HepG2 (cell line): ENCODE data around the gene NFATC2. TPM values are rescaled to one million over a fixed set of nuclear protein-coding genes. Genes with fewer than 3 reads are reported as not detected.
A peak's percentile ranks its signal among the peaks of the same experiment; 100 is the strongest.

Experiments used
- ATAD3A ChIP-seq: sonication (generic); formaldehyde crosslinking; IDR thresholded peaks from 2 replicates; pipeline ENCODE4 v1.4.0; 2020; ENCODE audit warnings: missing genetic modification reagents
- CHD2 ChIP-seq: IDR thresholded peaks from 2 replicates; pipeline ENCODE4 v1.6.1; 2011; ENCODE audit warnings: low read depth, low read length, improper control_type of control experiment
- HMG20A ChIP-seq: IDR thresholded peaks from 2 replicates; pipeline ENCODE4 v1.6.1; 2016; ENCODE audit warnings: borderline replicate concordance
- NFYC ChIP-seq: IDR thresholded peaks from 2 replicates; pipeline ENCODE4 v1.6.1; 2016; ENCODE audit warnings: missing genetic modification reagents, missing compliant biosample characterization
- SP140L ChIP-seq: sonication (generic); formaldehyde crosslinking; IDR thresholded peaks from 2 replicates; pipeline ENCODE4 v1.4.0; 2020; ENCODE audit warnings: missing genetic modification reagents, borderline replicate concordance
- SPEN ChIP-seq: sonication (generic); formaldehyde crosslinking; IDR thresholded peaks from 2 replicates; pipeline ENCODE4 v1.5.1; 2020; ENCODE audit warnings: low read depth, mild to moderate bottlenecking, missing genetic modification reagents
- TCF12 ChIP-seq, 2 experiments: fragments of 450-650 bp in 1 of 2; sonication (generic) in 1 of 2; formaldehyde crosslinking in 1 of 2; IDR thresholded peaks; 2 replicates each; pipeline versions ENCODE4 v1.6.1 to v1.8.0; 2017 to 2022; ENCODE audit warnings: antibody characterized with exemption in 1 of 2, mild to moderate bottlenecking in 1 of 2, missing genetic modification reagents in 1 of 2, moderate library complexity in 1 of 2
- U2AF2 ChIP-seq: fragments of 200-400 bp; formaldehyde crosslinking; IDR thresholded peaks from 2 replicates; pipeline ENCODE4 v1.6.1; 2017; ENCODE audit warnings: low read depth, mild to moderate bottlenecking, low read length
- ZBTB8A ChIP-seq: sonication (generic); formaldehyde crosslinking; IDR thresholded peaks from 2 replicates; pipeline ENCODE4 v1.4.0; 2020; ENCODE audit warnings: mild to moderate bottlenecking, low read depth, missing genetic modification reagents, borderline replicate concordance
- ZNF205 ChIP-seq: IDR thresholded peaks from 2 replicates; pipeline ENCODE4 v1.6.1; 2018; ENCODE audit warnings: missing biosample characterization, missing genetic modification reagents
- ZNF326 ChIP-seq: sonication (generic); formaldehyde crosslinking; IDR thresholded peaks from 2 replicates; pipeline ENCODE4 v1.4.0; 2020; ENCODE audit warnings: missing genetic modification reagents, borderline replicate concordance
- ZNF598 ChIP-seq: sonication (generic); formaldehyde crosslinking; IDR thresholded peaks from 2 replicates; pipeline ENCODE4 v1.5.1; 2020; ENCODE audit warnings: mild to moderate bottlenecking, missing genetic modification reagents, borderline replicate concordance
- ZNF792 ChIP-seq: IDR thresholded peaks from 2 replicates; pipeline ENCODE4 v1.6.1; 2016
- polyA plus RNA-seq, 8 experiments: library from polyadenylated mRNA; depleted of rRNA in 3 of 8; stranded (reverse) in 7 of 8; unstranded in 1 of 8; fragments of >200 nt; fragmentation: Illumina TruSeq in 4 of 8; extraction: Trizol in 4 of 8; gene quantifications; 2 replicates each; pipeline versions ENCODE4 v1.2.1 to v1.2.3, GENCODE V29; 2011 to 2016; ENCODE audit warnings: low read depth in 4 of 8, missing spikeins in 1 of 8, mixed read lengths in 1 of 8; ENCODE audit not compliant: insufficient read depth in 1 of 8
- total RNA-seq, 5 experiments: library from RNA; depleted of rRNA; stranded (reverse); fragments of >200 nt; fragmentation: Illumina TruSeq; extraction: Trizol; gene quantifications; 2 replicates each; pipeline ENCODE4 v1.2.3, GENCODE V29; 2016; ENCODE audit warnings: low read depth in 1 of 5
- TF ChIP-seq, protein P1 (sequence below): sonication (generic); formaldehyde crosslinking; IDR thresholded peaks from 2 replicates; pipeline ENCODE4 v1.4.0; 2020; ENCODE audit warnings: missing genetic modification reagents, borderline replicate concordance
- TF ChIP-seq, protein P2 (sequence below): IDR thresholded peaks from 2 replicates; pipeline ENCODE4 v1.6.1; 2018; ENCODE audit warnings: missing genetic modification reagents
- TF ChIP-seq, protein P3 (sequence below): sonication (generic); formaldehyde crosslinking; IDR thresholded peaks from 2 replicates; pipeline ENCODE4 v1.5.0; 2020; ENCODE audit warnings: missing genetic modification reagents, mild to moderate bottlenecking, borderline replicate concordance
- TF ChIP-seq, protein P4 (sequence below): sonication (generic); formaldehyde crosslinking; IDR thresholded peaks from 2 replicates; pipeline ENCODE4 v1.8.0; 2022; ENCODE audit warnings: mild to moderate bottlenecking, missing genetic modification reagents; ENCODE audit not compliant: insufficient replicate concordance
- TF ChIP-seq, protein P5 (sequence below): sonication (generic); formaldehyde crosslinking; IDR thresholded peaks from 2 replicates; pipeline ENCODE4 v1.8.1; 2023; ENCODE audit warnings: mild to moderate bottlenecking, missing genetic modification reagents

NFATC2 gene
- total and polyA plus RNA-seq, 2 of the 13 experiments (the other 11 are each of a cell fraction or from before 2014, with no cell fraction given), result 1.9 to 3.3 TPM

DNA sequence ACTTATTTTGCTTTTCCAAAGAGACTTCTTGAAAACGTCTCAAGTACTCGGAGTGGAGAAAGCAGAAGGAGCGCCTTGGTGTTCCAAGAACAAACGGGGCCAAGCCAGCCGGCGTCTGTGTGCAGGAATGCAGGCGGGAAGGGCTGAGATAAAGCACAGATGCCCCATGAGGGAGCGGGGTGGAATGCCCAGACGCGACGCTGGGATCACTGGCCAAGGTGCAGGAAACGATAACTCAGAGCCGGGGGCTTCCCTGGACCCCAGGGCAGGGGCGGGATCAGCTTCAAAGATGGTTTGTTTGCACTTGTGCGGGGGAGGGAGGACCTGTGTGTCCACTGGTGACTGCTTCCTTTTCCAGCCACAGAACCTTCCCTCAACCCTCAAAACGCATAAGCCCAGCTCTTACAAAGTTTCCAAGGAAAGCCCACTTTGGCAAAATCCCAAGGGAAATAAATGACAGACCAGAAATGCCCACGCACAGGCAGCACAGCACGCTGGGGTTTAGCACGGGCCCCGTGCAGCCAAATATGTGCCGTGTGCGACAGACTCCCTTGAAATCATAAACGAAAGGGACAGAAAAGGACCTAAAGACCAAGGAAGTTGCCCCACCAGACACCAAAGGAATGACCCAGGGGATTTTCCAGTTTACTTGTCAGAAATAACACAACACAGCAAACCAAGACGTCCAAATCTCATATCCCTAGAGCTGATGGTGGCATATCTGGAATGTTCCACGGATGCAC lies 113.9 kb downstream of the NFATC2 start (continued):
- TF ChIP-seq ATAD3A, result no peak
- TF ChIP-seq NFYC (CRISPR knock-in tag), result no peak
- TF ChIP-seq SP140L (CRISPR knock-in tag), result no peak
- TF ChIP-seq, protein P1, sequence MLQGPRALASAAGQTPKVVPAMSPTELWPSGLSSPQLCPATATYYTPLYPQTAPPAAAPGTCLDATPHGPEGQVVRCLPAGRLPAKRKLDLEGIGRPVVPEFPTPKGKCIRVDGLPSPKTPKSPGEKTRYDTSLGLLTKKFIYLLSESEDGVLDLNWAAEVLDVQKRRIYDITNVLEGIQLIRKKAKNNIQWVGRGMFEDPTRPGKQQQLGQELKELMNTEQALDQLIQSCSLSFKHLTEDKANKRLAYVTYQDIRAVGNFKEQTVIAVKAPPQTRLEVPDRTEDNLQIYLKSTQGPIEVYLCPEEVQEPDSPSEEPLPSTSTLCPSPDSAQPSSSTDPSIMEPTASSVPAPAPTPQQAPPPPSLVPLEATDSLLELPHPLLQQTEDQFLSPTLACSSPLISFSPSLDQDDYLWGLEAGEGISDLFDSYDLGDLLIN (CRISPR knock-in tag), result no peak; the same call in 1 of the 2 replicates
- TF ChIP-seq ZNF598 (CRISPR knock-in tag), result peak; percentile 72; the same call in 1 of the 2 replicates
- peak; percentile 88 for TF ChIP-seq ZNF205 (CRISPR knock-in tag)
- TF ChIP-seq, protein P2, sequence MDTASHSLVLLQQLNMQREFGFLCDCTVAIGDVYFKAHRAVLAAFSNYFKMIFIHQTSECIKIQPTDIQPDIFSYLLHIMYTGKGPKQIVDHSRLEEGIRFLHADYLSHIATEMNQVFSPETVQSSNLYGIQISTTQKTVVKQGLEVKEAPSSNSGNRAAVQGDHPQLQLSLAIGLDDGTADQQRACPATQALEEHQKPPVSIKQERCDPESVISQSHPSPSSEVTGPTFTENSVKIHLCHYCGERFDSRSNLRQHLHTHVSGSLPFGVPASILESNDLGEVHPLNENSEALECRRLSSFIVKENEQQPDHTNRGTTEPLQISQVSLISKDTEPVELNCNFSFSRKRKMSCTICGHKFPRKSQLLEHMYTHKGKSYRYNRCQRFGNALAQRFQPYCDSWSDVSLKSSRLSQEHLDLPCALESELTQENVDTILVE (CRISPR knock-in tag), result no peak
- TF ChIP-seq SPEN (CRISPR knock-in tag), result peak; percentile 53; the same call in 1 of the 2 replicates
- no peak for TF ChIP-seq ZNF326 (CRISPR knock-in tag)
- TF ChIP-seq HMG20A (CRISPR knock-in tag), result peak; percentile 65; the same call in 1 of the 2 replicates
- no peak; the same call in 1 of the 2 replicates for TF ChIP-seq ZNF792
- TF ChIP-seq, protein P3, sequence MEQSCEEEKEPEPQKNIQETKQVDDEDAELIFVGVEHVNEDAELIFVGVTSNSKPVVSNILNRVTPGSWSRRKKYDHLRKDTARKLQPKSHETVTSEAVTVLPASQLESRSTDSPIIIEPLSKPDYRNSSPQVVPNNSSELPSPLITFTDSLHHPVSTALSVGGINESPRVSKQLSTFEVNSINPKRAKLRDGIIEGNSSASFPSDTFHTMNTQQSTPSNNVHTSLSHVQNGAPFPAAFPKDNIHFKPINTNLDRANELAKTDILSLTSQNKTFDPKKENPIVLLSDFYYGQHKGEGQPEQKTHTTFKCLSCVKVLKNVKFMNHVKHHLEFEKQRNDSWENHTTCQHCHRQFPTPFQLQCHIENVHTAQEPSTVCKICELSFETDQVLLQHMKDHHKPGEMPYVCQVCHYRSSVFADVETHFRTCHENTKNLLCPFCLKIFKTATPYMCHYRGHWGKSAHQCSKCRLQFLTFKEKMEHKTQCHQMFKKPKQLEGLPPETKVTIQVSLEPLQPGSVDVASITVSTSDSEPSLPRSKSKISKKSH (CRISPR knock-in tag), result peak; percentile 78; the same call in 1 of the 2 replicates
- TF ChIP-seq CHD2, result no peak
- no peak for TF ChIP-seq TCF12 (IDR thresholded peaks at IDR 0.05)
- peak; percentile 94 for TF ChIP-seq TCF12 (CRISPR knock-in tag; IDR thresholded peaks at IDR 0.05)
- peak; percentile 25; the same call in 1 of the 2 replicates for TF ChIP-seq ZBTB8A (CRISPR knock-in tag)
- TF ChIP-seq, protein P4, sequence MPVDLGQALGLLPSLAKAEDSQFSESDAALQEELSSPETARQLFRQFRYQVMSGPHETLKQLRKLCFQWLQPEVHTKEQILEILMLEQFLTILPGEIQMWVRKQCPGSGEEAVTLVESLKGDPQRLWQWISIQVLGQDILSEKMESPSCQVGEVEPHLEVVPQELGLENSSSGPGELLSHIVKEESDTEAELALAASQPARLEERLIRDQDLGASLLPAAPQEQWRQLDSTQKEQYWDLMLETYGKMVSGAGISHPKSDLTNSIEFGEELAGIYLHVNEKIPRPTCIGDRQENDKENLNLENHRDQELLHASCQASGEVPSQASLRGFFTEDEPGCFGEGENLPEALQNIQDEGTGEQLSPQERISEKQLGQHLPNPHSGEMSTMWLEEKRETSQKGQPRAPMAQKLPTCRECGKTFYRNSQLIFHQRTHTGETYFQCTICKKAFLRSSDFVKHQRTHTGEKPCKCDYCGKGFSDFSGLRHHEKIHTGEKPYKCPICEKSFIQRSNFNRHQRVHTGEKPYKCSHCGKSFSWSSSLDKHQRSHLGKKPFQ (CRISPR knock-in tag), result no peak
- TF ChIP-seq, protein P5, sequence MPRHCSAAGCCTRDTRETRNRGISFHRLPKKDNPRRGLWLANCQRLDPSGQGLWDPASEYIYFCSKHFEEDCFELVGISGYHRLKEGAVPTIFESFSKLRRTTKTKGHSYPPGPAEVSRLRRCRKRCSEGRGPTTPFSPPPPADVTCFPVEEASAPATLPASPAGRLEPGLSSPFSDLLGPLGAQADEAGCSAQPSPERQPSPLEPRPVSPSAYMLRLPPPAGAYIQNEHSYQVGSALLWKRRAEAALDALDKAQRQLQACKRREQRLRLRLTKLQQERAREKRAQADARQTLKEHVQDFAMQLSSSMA (CRISPR knock-in tag), result no peak
- 0 out of 2 replicates have a peak, but pooled peaks have one; percentile 15 for TF ChIP-seq U2AF2
